NCI-H774 (cell line): ENCODE results near the gene CREB3L2.
"Not testable (repeated sequence)": the region's sequence is repeated elsewhere in the genome, so short reads cannot be mapped to it uniquely, and the experiment has no call there.

ENCODE experiments used
- DNase-seq: peaks from one replicate; lab custom pipeline; 2025; lab: John Stamatoyannopoulos, UW

CREB3L2 gene

DNA sequence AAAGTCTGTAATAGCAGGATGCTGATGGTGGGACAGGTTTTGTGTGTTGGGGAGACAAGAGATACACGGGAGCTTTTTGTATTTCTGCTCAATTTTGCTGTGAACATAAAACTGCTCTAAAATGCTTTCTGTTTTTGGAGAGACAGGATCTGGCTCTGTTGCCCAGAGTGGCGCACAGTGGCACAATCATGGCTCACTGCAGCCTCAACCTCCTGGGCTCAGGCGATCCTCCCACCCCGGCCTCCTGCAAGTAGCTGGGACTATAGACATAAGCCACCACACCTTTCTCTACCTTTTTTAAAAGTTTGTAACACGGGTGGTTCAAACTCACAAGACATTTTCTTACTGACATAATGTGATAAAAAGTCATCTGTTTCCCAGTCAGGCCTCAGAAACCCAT, 14.3 kb downstream of the CREB3L2 start:
- DNase-seq, result no peak

- no peak for DNase-seq
These were observed 14.9 kb downstream of the CREB3L2 start for GRCh38 chr7:137987018-137987349.

DNA sequence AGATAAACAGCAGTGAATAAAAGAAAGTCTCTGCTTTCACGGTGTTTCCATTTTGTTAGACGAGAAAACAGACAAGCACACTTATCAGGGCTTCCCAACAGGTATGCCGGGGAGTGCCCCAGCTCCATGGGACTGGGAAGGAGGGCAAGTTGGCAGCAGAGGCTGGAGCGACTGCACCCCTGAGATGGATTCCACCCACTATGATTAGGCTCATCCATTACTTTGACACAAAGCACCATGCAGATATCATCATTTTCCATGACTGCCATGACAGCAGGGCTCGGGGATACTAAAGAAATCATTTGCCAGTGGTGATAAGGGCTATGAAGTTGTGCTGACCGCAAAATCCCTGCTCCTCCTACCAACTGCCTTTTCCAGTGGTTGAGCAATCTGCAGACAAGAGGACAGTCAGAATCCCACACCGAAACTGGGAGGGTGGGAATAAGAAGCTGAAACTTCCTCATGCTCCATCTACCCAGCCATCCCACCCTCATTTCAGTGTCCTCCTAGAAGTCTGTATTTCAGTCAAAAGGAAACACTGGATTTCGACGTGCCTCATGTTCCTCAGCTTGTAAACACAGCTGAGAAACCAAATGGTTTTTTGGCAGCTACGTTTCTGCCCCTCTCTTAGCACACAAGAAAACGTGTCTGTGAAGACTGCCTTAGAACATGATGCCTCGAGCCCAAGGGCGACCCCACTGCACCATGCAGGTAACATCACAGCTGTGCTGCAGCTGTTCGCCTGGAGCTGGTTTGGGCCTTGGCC, 15.5 kb downstream of the CREB3L2 start:
- no peak for DNase-seq

- DNase-seq, result no peak
These were observed 16.0 kb downstream of the CREB3L2 start for GRCh38 chr7:137985897-137986251.

DNA sequence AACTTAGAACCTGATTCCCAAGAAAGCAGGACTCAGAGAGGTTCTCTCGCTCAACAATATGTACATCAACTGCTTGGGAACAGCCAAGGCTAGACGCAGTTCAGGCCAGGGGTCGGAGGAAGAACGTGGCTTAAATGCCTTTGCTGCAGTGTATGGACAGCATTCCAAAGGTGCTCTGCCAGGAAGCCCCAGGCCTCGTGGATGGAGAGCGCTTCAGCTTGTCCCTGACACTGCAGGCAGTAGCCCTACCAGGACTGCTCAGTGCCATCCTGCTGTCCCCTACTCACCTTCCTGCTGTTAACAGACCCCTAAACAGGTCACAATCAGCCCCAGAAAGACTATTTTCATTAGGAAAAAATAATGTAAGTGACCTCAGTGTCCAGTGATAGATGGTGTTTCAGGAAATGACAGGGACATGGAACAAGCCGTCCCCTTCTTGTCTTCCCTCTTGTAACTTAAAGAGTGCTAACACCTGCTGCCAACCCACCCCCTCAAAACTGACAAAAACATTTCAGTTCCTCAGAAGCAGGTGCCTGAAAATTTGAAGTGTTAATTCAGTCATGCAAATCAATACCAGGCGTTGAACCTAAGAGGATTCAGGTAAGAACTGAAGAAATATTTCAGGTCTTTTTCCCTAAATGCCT, 16.5 kb downstream of the CREB3L2 start:
- no peak for DNase-seq

DNA sequence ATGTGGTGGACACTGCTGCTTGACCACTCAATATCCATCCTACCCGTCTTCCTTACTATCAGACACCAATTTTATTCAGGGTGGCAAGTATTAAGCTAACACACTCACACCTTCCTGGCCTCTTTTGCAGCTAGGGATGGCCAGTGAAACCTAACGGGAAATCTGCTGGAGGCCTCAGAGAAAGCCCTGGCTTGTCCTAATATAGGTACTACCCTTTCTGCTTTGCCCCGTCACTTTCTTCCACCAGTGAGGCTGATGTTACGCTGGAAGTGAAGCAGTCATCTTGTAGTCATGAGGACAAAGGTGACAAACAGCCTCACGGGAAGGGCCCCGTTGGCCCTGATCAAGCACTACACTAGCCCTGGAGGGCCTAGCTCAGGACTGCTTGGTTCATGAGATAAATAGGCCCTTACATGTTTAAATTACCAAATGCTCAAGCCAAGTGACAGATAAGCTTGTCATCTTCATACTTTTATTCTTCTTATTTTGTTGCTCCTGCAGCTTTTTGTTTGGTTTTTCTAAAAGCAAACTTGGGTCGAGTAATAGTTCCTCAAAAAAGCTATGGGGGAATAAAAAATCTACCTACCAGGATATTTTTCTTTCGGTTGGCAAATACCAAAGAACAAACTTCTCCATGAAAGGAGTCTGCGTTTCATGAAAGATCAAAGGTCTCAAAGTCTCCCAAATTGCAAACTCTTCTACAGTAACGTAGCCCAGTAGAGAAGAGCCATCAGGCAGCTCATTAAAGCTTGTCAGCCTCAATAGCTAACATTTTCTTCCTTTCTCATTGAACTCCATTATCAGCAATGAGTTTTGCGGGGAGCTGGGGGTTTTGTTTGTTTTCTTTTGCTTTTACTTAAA, 17.5 kb downstream of the CREB3L2 start:
- no peak for DNase-seq

DNA sequence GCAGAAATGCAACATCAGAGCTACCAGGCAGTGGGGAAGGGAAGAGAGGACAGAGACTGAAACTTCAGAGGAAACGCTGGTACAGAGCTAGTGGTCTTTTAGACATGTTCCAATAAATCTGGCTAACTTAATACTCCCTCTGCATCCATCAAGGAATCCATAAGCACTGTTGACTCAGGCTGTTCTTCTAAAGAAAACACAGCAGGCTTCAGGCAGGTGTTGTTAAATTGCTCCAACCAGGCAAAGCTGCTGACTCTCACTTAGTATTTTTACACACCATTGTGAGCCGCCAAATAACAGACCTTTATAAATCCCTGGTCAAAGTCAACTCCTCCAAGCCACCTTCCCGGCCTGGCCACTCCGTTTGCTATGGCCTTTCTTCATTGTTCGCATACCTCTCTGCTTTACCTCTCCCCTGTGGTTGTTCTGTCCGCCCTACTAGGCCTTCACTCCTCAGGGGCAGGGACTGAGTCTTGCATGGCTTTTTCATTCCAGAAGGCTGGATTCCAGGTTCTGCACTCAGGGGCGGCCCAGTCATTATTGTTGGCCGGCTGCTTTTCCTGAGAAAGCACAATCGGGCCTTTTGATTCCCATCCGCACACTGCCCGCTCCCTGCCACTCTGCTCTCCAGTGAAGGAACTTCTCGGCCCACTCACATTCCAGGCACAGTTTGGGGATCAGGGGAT, 18.4 kb downstream of the CREB3L2 start:
- peak; percentile 15 for DNase-seq

DNA sequence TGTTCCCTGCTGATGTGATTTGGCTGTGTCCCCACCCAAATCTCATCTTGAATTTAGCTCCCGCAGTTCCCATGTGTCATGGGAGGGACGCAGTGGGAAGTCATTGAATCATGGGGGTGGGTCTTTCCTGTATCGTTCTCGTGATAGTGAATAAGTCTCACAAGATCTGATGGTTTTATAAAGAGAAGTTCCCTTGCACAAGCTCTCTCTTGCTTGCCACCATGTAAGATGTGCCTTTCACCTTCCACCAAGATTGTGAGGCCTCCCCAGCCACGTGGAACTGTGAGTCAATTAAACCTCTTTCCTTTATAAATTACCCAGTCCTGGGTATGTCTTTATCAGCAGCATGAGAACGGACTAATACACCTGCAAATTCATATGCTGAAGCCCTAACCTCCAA, 19.5 kb downstream of the CREB3L2 start:
- not testable (repeated sequence) for DNase-seq

DNA sequence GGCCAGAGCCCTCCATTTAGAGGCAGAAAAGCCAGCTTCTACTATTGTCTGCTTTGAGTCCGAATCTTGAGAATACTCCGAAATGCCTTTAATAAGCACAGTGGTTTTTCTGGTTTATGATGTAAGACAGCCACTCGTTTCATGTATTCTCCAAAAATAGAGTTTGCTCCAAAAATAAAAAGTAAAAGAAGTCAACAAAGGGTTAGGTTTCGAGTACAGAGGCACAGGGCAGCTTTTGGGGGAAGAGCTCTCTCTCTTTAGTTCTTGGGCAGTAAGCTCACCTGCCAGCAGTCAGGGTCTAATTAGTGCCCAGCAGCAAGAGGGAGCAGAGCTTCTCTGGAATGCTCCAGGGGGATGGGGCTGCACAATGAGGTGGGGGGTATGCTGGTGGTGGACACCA, 20.2 kb downstream of the CREB3L2 start:
- no peak for DNase-seq

DNA sequence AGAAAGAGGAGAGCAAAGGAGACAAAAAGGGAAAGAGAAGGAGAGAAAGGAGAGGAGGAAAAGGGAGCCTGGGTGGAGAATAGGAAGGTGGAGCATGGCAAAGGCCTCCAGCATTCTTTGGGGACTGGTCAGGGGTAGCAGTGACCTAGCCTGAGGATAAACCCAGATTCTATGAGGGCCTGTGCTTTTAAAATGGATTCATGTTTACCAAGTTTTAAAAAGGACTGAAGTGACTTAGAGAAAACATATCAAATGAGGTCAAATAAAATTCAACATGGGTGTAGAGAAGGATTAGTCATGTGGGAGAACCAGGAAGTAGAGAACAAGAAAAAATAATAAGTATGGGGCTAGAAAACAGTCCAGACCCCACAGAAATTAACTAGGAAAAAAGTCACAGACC, 20.7 kb downstream of the CREB3L2 start:
- DNase-seq, result no peak

- no peak for DNase-seq
These were observed 21.6 kb downstream of the CREB3L2 start for GRCh38 chr7:137980308-137980707.

- no peak for DNase-seq
These were observed 23.2 kb downstream of the CREB3L2 start for GRCh38 chr7:137978464-137979237.

DNA sequence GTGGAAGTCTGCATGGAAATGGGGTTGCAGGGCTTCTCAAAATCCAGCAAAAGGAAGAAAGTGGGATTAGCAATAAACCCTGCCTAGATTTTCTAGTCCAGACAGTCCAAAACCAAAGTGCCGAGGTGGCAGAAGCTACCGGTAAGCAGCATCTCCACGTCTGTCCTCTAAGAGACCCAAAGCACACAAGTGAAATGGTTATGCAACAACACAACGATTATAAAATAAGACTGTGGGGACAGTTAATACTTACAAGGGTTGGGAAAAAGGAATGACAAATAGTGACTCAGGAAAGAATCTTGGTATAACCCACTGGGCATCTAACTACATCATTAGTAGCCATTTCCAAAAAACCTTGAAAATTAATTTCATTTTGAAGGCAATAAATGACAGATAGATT, 24.7 kb downstream of the CREB3L2 start:
- no peak for DNase-seq

DNA sequence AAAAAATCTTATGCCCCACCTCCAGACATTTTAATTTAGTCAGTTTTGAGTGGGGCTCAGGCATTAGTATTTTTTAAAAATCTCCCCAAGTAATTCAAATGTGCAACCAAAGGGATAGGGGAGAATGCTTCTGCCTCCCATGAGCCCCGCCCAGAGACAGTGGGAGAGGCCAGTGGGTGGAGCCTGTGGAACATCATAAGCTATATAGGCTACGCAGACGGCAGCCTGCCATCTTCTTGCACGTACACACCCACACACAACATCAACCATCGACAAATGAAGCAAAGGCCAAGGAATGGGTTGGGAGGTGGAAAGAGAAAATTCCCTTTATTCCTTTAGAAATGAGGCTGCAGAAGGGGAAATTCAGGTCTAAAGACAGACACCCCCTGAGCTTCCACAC, 25.2 kb downstream of the CREB3L2 start:
- DNase-seq, result no peak

DNA sequence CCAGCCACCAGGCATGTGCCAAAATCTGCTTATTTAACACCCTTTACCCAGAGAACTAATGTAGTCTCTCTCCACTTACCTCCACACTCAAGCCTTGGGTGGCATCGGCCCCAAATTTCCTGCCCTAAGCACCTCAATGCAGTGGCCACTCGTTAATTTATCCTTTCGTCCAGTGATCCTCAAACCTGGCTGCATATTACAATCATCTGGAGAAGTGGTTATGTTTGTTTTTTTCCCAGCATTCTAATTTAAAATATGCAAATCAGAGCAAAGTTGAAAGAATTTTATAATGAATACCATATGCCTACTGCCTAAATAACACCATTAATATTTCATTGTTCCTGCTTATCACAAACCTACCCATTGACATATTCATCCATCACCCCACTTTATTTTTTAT, 25.7 kb downstream of the CREB3L2 start:
- no peak for DNase-seq

GRCh38 chr7:137975768-137976167, 26.1 kb downstream of the CREB3L2 start:
- DNase-seq, result no peak

DNA sequence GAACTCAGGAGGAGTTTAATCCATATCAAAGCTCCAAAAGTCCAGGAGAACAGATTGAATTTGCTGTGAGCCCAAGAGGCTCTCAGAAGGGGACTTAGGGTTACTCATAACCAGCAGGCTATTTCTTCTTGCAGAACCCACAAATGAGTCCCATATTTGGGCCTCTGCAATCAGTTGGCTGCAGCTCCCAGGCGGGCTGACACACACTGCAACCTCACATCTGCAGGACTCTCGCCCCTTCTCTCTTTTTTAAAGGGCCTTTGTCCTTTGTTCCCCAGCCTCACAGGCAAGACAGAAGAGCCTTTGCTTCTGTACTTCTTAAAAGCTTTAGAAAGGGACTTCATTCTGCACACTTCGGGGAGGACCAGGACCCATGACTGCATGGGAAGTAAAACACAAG, 26.7 kb downstream of the CREB3L2 start:
- no peak for DNase-seq

DNA sequence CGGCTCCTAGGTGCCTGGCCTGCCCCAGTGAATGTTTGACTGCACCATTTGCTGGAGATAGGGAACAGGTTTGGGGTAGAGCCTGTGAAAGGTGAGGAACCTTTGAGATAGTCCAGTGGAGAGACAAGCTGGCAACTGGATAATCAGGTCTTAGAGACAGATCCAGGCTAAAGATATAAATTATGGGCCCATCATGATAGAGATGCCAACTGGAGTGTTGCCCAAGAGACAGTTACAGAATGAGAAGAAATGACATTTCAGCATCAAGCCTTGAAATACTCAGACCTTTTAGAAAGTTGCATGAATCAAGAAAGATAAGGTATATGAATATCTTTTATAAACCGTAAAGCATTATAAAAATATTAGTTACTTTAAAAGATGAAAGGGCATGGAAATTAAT, 27.1 kb downstream of the CREB3L2 start:
- DNase-seq, result no peak

DNA sequence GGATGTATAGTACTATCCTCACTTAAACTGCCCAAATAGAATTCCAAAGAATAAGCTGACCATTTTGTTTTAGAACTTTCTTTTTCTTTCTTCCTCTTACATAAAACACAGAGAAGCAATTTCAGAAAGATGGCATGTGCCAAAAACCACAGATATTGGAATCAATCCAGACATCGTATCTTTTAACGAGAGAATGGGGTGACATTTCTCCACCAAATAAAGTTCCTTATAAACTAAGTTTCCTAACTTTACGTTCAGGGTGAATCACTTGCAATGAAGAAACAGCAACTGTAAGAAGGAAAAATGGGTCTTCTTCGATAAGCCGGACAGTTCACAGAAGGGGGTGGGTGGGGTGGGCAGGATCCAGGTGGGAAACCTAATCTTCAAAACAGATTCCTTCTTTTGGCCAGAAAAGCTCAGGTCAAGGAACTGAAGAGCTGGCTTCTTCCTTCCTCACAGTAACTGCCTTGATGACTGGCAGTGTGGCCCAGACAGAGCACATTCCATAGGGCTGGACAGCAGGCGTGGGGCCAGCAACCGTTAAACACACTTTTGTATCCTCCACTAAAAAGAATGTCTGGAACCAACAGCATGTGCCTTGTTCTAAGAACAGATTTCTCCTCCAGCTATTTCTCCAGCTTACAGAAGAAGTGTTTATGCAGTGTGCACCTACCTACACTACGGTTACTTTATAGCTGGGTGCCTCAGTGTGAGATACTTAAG, 31.5 kb downstream of the CREB3L2 start:
- no peak for DNase-seq

DNA sequence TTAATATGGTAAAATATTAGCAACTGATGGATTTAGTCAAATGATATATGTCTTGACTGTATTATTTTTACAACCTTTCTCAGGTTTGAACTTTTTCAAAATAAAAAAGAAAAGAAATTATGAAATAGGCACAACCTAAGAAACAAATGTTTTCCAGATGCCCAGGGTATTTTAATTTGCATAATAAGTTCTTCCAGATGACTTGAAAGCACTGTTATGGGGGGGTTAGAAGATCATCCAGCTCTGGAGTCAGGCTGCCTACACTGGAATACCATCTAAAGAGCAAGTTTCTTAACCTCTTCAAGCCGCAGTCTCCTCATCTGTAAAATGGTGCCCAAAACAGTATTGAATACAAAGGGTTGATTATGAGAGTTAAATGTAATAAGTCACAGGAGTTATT, 32.1 kb downstream of the CREB3L2 start:
- no peak for DNase-seq

DNA sequence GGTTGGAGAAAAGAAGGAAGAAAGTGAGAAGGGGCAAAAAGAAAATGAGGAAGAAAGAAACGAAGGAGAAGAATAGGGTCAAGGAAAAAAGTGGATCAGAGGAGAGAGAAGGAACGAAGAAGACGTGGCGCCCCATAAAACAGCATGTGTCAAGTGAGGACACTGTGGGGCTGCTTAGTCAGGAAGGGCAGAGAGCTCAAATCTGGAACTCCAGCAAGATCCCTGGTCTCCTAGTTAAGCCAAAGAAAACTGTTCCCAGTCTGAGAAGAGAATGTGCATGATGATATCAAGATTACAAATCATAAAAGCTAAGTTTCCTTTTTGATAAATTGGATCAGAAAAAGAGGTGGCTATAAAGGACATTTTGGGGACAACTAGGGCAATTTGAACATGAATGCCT, 33.0 kb downstream of the CREB3L2 start:
- DNase-seq, result no peak
